ENCODE measurements around the gene SOX2. TPM values are rescaled to one million over a fixed set of nuclear protein-coding genes. Genes with fewer than 3 reads are reported as not detected.

SOX2 gene
- total RNA-seq, 1 donor from 2014 or later, result 2.9 TPM

DNA sequence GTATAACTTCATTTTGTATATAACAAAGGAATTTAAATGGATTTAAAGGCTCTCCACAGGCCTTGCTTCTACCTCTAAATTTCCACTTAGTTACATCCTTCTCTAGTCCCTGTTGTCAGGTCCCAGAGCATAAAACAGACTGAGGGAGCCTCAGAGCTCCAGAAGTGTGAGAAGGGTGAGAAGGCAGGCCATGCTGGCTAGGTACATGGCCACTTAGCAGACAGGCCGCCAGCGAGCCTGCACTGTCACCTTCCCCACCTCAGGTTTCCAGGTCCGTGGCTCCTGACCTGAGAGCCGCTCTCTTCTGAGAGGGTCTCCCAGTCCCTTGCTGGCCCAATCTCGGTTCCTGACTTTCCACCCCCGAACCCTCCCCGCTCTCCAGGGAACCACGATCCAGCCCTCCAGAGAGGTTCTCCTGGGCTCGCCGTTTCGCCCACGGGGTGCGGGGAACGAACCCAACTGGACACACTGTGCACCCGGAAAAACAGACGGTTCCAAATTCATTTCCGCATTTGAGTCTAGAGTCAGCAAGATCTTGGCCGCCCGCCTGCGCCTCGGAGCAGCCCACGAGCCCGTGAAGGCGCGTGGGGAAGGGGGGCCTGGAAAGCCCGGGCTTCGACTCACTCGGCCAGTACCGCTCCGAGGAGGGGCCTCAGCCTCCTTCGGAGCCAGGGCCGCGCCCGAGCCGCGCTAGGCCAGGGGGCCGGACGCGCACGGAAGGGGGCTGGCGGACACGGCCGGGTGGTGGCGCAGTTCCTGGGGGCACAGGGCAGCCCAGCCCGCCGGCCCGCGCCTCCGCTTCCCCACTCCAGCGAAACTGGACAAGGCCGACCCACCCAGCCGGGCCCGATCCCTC, 16.7 kb upstream of the SOX2 start:
- Histone ChIP-seq H3K4me3 (peak overlapping the region; percentile 41 to 59), H3K27ac (peak overlapping the region; percentile 46), H3K4me1 (peaks cover 16% of the 10 kb centered on the region), H3K36me3 (no peaks in the 10 kb centered on the region), H3K9me3 (no peaks in the 10 kb centered on the region), H3K27me3 (no peaks in the 10 kb centered on the region)
- intact Hi-C loops (cut with DNase I), result no loop called here
- TF ChIP-seq, protein P1, sequence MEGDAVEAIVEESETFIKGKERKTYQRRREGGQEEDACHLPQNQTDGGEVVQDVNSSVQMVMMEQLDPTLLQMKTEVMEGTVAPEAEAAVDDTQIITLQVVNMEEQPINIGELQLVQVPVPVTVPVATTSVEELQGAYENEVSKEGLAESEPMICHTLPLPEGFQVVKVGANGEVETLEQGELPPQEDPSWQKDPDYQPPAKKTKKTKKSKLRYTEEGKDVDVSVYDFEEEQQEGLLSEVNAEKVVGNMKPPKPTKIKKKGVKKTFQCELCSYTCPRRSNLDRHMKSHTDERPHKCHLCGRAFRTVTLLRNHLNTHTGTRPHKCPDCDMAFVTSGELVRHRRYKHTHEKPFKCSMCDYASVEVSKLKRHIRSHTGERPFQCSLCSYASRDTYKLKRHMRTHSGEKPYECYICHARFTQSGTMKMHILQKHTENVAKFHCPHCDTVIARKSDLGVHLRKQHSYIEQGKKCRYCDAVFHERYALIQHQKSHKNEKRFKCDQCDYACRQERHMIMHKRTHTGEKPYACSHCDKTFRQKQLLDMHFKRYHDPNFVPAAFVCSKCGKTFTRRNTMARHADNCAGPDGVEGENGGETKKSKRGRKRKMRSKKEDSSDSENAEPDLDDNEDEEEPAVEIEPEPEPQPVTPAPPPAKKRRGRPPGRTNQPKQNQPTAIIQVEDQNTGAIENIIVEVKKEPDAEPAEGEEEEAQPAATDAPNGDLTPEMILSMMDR (IDR thresholded peaks at IDR 0.05), result no peak
- TF ChIP-seq POLR2AphosphoS5 (IDR thresholded peaks at IDR 0.05; ENCODE audit: insufficient read depth in 1 of 2, low read depth in 1 of 2), result peak in 1 of 2 donors; percentile 49
- DNase-seq (ENCODE audit: extremely low spot score in 2 of 2), result no peak

DNA sequence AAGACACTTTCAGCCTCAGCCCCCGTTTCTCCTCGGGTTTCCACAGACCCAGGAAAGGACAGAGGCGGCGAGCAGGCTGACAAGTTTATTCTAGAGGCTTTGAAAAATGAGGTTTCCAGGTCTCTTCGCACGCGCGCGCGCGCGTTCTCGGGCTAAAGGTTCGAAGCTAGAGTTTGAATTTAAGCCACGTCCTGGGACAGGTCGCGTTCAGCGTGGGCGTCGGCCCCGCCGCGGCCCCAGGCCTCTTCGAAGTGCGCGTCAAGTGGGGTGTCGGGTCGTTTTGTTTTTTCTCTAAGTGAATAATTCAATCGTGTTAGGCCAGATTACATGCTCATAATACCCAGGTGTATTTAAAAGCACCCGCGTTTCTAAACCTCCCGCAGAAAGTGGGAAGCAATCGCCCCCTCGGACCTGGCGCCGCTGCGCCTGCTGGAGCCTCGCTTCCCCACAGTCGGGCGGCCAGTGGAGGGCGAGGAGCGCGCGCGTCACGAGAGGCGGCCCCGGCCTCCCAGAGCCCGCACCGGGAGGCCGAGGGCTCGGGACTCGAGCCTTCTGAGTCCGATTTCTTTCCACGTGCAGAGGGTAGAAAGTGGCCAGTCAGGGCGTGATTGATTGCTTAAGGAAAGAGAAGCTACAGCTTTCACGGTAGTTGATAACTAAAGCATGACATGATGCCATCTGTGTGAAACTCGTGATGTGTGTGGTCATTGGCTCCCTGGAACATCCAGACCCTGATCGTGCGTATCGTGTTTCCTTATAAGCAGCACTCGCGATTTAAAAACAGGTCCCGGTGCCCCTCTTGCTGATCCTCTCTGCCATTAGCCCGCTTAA, 15.8 kb upstream of the SOX2 start:
- H3K9me3 ChIP-seq, result no peaks in the 10 kb centered on the region

DNA sequence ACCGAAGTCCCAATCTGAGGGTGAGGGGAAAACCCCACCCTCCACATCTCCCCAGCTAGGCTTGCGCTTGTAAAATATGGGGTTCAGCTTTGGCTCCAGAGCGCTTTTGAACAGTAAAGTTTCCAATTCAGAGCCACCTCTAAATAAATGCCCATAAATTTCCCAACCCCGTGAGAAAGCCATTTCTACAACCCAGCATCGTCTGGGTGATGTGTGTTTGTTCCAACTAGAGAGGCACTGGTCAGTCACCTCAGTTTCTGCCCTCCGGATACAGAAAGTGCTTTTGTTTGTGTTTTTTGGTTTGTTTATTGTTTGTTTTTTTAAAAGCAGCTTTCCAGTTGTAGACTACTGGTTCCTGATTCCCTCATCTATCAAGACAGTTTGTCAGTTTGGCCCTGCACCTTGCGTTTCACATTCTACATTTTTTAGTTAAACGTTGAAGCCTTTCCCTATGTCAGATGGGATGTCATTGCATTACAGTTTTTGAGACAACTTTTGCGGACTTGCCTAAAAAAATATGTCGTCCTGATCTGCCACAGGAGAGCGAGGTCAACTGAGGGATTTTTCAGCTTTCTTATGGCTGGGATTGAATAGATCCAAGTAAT, 15.0 kb upstream of the SOX2 start:
- no peak overlapping the region for H3K27ac ChIP-seq
- peaks cover 23% of the 10 kb centered on the region for H3K4me1 ChIP-seq
- no peaks in the 10 kb centered on the region for H3K27me3 ChIP-seq
- TF ChIP-seq, protein P1 (IDR thresholded peaks at IDR 0.05), result no peak
- no peak for TF ChIP-seq POLR2AphosphoS5 (IDR thresholded peaks at IDR 0.05; ENCODE audit: insufficient read depth in 1 of 2, low read depth in 1 of 2)
- TF ChIP-seq POLR2A (IDR thresholded peaks at IDR 0.05), result no peak
- H3K36me3 ChIP-seq, result no peaks in the 10 kb centered on the region
- intact Hi-C loops (cut with DNase I), result no loop called here
- H3K4me3 ChIP-seq, result no peak overlapping the region
- H3K9me3 ChIP-seq, result no peaks in the 10 kb centered on the region
- DNase-seq (ENCODE audit: extremely low spot score in 2 of 2), result no peak

More for the DNA sequence above, 15.8 kb upstream of the SOX2 start:
- Histone ChIP-seq H3K27me3 (no peaks in the 10 kb centered on the region), H3K27ac (peak overlapping the region; percentile 46), H3K36me3 (no peaks in the 10 kb centered on the region), H3K4me1 (peaks cover 23% of the 10 kb centered on the region), H3K4me3 (peak overlapping the region; percentile 41 to 59)
- DNase-seq (ENCODE audit: extremely low spot score in 2 of 2), result no peak
- no peak for TF ChIP-seq POLR2AphosphoS5 (IDR thresholded peaks at IDR 0.05; ENCODE audit: insufficient read depth in 1 of 2, low read depth in 1 of 2)
- intact Hi-C loops (cut with DNase I), result no loop called here

DNA sequence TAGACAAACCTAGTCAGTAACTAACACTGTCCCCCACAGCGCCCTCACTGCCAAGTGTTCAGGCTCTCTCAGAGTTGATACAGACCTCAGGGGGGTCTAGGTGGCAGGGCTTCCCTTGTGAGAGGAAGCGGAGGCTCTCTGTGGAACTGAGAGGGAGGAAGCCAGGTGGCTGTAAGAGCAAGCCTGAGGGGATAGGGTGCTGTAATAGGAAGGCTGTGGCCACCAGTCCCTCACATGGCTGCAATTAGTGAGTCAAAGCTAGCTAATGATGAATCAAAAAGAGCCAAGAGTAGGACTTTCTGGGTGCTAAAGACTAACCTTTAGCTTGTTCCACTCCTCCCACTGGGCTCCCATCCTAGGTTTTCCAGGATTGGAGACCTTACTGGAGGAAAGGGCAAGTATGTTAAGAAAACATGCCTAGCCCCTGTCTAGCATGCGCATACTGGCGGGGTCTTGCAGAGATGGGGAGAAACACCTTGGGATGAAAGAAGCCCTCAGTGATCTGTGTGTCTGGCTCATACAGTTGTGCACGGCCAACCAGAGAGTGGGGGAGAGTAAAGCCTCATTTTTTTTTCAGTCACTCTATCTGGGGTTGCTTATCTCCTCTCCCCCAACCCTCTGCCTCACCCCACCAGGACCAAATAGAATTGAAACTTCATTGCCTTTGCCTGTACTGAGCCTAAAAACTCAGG, 13.3 kb upstream of the SOX2 start:
- no peak overlapping the region for H3K27ac ChIP-seq
- no peaks in the 10 kb centered on the region for H3K9me3 ChIP-seq
- no peaks in the 10 kb centered on the region for H3K36me3 ChIP-seq
- DNase-seq (ENCODE audit: extremely low spot score in 2 of 2), result no peak
- peaks cover 6% of the 10 kb centered on the region for H3K27me3 ChIP-seq
- intact Hi-C loops (cut with DNase I), result no loop called here
- TF ChIP-seq, protein P1 (IDR thresholded peaks at IDR 0.05), result no peak
- no peak for TF ChIP-seq POLR2A (IDR thresholded peaks at IDR 0.05)
- no peak for TF ChIP-seq POLR2AphosphoS5 (IDR thresholded peaks at IDR 0.05; ENCODE audit: insufficient read depth in 1 of 2, low read depth in 1 of 2)
- peaks cover 29% of the 10 kb centered on the region for H3K4me1 ChIP-seq
- H3K4me3 ChIP-seq, result no peak overlapping the region
